Effector memory CD4-positive, alpha-beta T cell (primary cell): Measurements from ENCODE around the gene SPAM1.
"Not testable (repeated sequence)": the region's sequence is repeated elsewhere in the genome, so short reads cannot be mapped to it uniquely, and the experiment has no call there.

Source experiments
- DNase-seq, 3 donors: peaks; one replicate each; pipeline ENCODE4 v3.0.0-alpha.2; 2020
- H3K27ac ChIP-seq: 2 replicates; pipeline ENCODE4 v1.7.0; 2013; ENCODE audit warnings: mild to moderate bottlenecking, low read length, moderate library complexity; ENCODE audit not compliant: insufficient read depth, poor library complexity, severe bottlenecking
- H3K27me3 ChIP-seq: replicated peaks from 2 replicates; pipeline ENCODE4 v1.7.0; 2013; ENCODE audit warnings: mild to moderate bottlenecking, low read length; ENCODE audit not compliant: insufficient read depth, control insufficient read depth, poor library complexity, severe bottlenecking
- H3K36me3 ChIP-seq: 2 replicates; pipeline ENCODE4 v1.7.0; 2013; ENCODE audit warnings: mild to moderate bottlenecking, low read length, moderate library complexity; ENCODE audit not compliant: control insufficient read depth, insufficient read depth
- H3K4me1 ChIP-seq: 2 replicates; pipeline ENCODE4 v1.7.0; 2013; ENCODE audit warnings: low read length, mild to moderate bottlenecking; ENCODE audit not compliant: control insufficient read depth, insufficient read depth, poor library complexity, severe bottlenecking
- H3K4me3 ChIP-seq: 2 replicates; pipeline ENCODE4 v1.7.0; 2013; ENCODE audit warnings: low read length, low read depth, mild to moderate bottlenecking; ENCODE audit not compliant: insufficient read depth, poor library complexity, severe bottlenecking
- H3K9me3 ChIP-seq: 2 replicates; pipeline ENCODE4 v1.7.0; 2013; ENCODE audit warnings: mild to moderate bottlenecking, low read length, moderate library complexity; ENCODE audit not compliant: control insufficient read depth
- total RNA-seq, 3 donors: gene quantifications; one replicate each; lab custom pipeline; 2026; lab: John Stamatoyannopoulos, UW

The SPAM1 gene, protein sequence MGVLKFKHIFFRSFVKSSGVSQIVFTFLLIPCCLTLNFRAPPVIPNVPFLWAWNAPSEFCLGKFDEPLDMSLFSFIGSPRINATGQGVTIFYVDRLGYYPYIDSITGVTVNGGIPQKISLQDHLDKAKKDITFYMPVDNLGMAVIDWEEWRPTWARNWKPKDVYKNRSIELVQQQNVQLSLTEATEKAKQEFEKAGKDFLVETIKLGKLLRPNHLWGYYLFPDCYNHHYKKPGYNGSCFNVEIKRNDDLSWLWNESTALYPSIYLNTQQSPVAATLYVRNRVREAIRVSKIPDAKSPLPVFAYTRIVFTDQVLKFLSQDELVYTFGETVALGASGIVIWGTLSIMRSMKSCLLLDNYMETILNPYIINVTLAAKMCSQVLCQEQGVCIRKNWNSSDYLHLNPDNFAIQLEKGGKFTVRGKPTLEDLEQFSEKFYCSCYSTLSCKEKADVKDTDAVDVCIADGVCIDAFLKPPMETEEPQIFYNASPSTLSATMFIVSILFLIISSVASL
- total RNA-seq: 0 reads per million in 3 donors

DNA sequence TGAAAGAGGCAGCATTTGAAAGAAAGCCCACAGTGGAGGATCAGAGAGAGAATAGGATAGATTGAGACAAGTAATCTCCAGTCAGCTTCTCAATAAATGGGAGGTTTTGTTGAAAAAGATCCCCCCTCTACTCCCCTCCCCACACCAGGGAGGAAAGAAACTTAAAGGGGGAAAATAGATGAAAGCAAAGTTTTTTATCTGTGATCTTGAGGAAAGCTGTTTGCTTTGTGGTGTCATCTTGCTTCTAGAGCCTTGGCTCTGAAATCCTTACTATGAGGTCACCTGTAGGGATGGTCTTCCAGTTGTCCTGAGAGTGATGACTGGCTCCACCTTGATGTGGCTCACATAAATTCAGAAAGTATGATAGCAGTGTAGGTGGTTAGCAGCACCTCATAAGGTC, at the start of gene SPAM1:
TSS of gene SPAM1 (plus strand) at position 301 of the 400 bp plus-strand sequence. CDS start 28,330 bp downstream, outside the sequence.
- Histone ChIP-seq H3K9me3 (no peaks in the 10 kb centered on the region), H3K4me3 (no peak within 1 kb of the TSS), H3K36me3 (no peaks in the 10 kb centered on the region), H3K27ac (no peak within 1 kb of the TSS), H3K27me3 (no peaks in the 10 kb centered on the region), H3K4me1 (no peaks in the 10 kb centered on the region)
- DNase-seq: no peak

DNA sequence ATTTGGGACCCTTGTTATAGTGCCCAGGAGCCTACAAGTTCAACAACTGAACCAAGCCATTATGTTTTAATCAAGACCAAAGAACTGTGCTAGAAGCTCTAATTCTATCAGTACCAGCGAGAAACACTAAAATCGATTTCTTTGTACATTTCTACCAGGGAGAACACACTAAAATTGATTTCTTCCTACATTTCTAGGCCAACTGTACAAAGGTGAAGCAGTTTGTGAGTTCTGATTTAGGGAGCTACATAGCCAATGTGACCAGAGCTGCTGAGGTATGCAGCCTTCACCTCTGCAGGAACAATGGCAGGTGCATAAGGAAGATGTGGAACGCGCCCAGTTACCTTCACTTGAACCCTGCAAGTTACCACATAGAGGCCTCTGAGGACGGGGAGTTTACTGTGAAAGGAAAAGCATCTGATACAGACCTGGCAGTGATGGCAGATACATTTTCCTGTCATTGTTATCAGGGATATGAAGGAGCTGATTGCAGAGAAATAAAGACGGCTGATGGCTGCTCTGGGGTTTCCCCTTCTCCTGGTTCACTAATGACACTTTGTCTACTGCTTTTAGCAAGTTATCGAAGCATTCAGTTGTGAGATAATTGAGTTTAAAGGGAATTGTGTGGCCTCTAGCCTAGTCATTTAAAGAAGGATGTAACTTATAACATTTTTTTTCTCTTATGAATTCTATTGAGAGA, 48.3 kb upstream of the SPAM1 start:
- Histone ChIP-seq H3K27me3 (no peaks in the 10 kb centered on the region), H3K9me3 (no peaks in the 10 kb centered on the region), H3K27ac (no peak overlapping the region), H3K4me1 (no peaks in the 10 kb centered on the region), H3K4me3 (no peak overlapping the region), H3K36me3 (no peaks in the 10 kb centered on the region)
- no peak for DNase-seq

DNA sequence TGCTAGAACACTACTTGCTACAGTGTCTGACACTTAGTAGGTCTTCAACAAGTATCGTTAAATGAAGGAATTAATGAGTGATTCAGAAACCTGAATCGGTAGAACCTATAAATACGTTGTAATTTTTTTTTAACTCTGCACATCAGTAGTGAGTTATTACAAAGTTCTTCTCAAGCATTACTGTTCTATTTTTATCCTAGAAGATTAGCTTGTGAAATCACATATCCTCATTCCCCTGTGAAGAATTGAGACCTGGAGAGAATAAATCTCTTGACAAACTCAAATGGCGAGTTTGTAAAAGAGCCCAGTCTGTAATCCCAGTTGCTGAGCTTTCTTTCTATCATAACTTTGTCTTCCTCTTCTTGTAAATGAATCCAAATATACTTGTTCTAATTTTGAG, 45.4 kb upstream of the SPAM1 start:
- H3K27ac ChIP-seq: no peak overlapping the region
- no peaks in the 10 kb centered on the region for H3K27me3 ChIP-seq
- H3K4me3 ChIP-seq: no peak overlapping the region
- DNase-seq: no peak
- H3K36me3 ChIP-seq: no peaks in the 10 kb centered on the region
- H3K9me3 ChIP-seq: no peaks in the 10 kb centered on the region
- no peaks in the 10 kb centered on the region for H3K4me1 ChIP-seq

DNA sequence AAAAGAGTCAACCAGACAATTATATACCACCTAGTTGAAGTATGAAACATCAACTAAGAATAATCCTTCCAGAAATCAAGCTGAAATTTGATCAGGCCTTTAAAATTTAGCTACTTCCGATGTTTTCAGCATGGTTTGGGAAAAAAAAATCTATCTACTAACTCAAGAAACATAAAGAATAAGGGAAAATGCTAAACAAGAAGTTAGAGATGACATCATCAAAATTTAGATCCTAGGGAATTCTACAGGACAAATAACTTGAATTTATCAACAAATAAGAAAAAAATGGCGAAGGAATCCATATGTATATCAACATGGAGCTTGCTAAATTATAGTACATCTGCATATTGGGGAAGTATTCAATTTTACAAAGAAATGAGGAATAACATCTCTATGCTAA, 43.7 kb upstream of the SPAM1 start:
- H3K36me3 ChIP-seq: no peaks in the 10 kb centered on the region
- H3K9me3 ChIP-seq: no peaks in the 10 kb centered on the region
- H3K27me3 ChIP-seq: no peaks in the 10 kb centered on the region
- no peaks in the 10 kb centered on the region for H3K4me1 ChIP-seq
- no peak for DNase-seq
- no peak overlapping the region for H3K4me3 ChIP-seq
- no peak overlapping the region for H3K27ac ChIP-seq

DNA sequence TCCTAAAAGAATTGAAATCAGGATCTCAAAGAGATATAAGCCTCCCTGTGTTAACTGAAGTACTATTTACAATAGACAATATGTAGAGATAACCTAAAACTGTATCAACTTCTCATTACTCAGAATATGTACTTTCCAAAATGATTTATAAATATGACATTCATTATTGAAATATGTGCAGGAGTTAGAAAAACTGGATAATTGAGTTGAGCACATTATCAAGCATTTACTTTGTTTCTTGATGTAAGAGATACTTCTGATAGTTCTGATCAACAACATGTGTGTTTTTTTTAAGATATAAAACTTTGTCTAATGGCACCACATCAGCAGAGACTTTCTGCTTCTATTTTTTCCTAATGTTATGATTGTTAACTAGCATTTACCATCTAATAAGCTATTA, 41.9 kb upstream of the SPAM1 start:
- Histone ChIP-seq H3K4me3 (no peak overlapping the region), H3K4me1 (no peaks in the 10 kb centered on the region), H3K27me3 (no peaks in the 10 kb centered on the region), H3K36me3 (no peaks in the 10 kb centered on the region), H3K9me3 (no peaks in the 10 kb centered on the region), H3K27ac (no peak overlapping the region)
- no peak for DNase-seq

DNA sequence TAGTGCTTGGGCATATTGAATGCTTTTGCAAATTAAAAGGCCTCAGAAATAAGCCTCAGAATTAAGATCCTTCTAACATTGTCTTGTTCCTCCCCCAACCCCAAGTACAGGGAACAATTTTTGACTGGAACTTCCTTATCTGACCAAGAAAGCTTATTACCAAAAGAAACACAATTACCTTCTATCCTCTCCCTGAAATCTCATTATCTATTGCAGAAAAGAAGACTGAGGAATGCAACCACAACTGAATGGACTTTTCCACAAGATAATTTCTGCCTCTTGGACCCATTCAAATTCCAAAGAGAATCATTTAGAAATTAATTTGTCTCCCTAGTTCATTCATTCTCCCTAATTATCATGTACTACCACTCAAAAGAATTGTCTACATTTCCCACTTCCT, 36.8 kb upstream of the SPAM1 start:
- H3K27me3 ChIP-seq: no peaks in the 10 kb centered on the region
- H3K4me3 ChIP-seq: no peak overlapping the region
- no peaks in the 10 kb centered on the region for H3K9me3 ChIP-seq
- H3K27ac ChIP-seq: no peak overlapping the region
- H3K4me1 ChIP-seq: no peaks in the 10 kb centered on the region
- DNase-seq: no peak
- H3K36me3 ChIP-seq: no peaks in the 10 kb centered on the region

DNA sequence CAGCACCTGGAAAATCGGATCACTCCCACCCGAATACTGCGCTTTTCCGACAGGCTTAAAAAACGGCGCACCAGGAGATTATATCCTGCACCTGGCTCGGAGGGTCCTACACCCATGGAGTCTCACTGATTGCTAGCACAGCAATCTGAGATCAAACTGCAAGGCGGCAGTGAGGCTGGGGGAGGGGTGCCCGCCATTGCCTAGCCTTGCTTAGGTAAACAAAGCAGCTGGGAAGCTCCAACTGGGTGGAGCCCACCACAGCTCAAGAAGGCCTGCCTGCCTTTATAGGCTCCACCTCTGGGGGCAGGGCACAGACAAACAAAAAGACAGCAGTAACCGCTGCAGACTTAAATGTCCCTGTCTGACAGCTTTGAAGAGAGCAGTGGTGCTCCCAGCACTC, 30.3 kb upstream of the SPAM1 start:
- H3K4me3 ChIP-seq, H3K27ac ChIP-seq, H3K27me3 ChIP-seq, H3K36me3 ChIP-seq, DNase-seq, H3K4me1 ChIP-seq, H3K9me3 ChIP-seq: not testable (repeated sequence)

DNA sequence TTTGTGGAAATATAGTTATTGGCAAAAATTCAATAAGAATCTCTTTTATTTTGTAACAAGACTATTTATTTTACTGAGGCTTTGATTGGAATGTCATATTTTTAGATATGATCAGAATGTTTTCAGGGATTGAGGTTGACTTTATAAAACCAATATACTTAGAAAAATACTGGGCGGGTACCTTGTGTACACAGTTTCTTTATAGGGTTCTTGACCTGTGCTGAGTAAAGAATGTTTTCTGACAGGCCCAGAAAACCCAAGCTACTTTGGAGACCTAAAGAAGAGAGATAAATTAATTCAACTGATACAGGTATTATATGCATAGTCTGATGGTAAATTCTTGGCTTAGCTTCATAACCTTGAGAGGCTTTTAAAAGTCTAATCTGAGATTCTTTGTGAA, 23.9 kb upstream of the SPAM1 start:
- Histone ChIP-seq H3K27me3 (no peaks in the 10 kb centered on the region), H3K27ac (no peak overlapping the region), H3K4me3 (no peak overlapping the region), H3K4me1 (no peaks in the 10 kb centered on the region), H3K36me3 (no peaks in the 10 kb centered on the region), H3K9me3 (no peaks in the 10 kb centered on the region)
- DNase-seq: no peak

DNA sequence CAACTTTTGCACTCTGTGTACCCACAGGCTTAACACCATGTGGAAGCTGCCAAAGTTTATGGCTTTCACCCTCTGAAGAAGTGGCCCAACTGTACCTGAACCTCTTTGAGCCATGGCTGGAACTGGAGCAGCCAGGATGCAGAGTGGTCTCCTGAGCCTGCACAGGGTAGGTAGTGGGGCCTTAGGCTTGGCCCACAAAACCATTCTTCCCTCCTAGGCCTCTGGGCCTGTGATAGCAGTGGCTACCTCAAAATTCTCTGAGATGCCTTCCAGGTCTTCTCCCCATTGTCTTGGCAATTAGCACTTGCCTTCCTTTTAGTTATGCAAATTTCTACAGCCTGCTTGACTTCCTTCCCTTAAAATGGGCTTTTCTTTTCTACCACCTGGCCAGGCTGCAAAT, 19.3 kb upstream of the SPAM1 start:
- Histone ChIP-seq H3K4me1 (no peaks in the 10 kb centered on the region), H3K27ac (no peak overlapping the region), H3K36me3 (no peaks in the 10 kb centered on the region), H3K4me3 (no peak overlapping the region), H3K27me3 (no peaks in the 10 kb centered on the region), H3K9me3 (no peaks in the 10 kb centered on the region)
- DNase-seq: no peak

DNA sequence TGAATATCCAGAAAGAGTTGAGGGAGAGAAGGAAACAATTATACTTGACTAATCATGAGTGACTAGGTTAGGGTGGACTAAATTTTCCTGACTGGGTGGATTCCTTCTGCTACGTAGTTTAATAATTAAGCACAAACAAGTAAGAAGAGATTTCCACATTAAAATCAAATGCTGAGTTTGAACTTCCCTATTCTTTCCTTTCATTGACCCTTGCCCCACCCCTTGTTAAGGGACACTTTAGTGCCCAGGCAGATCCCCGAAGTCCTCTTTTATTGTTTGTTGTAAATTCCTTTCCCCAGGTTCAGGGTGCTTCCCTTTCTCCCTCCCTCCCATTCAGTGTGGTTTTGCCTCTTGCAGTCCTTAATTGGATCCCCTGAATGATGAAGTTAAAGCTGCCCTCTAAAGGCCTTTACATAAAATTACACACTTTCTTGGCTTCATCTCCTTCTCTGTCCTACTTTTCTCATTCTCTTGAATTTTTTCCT, 8.8 kb upstream of the SPAM1 start:
- Histone ChIP-seq H3K4me1 (no peaks in the 10 kb centered on the region), H3K36me3 (no peaks in the 10 kb centered on the region), H3K27me3 (no peaks in the 10 kb centered on the region), H3K9me3 (no peaks in the 10 kb centered on the region), H3K4me3 (no peak overlapping the region), H3K27ac (no peak overlapping the region)
- no peak for DNase-seq
